HG03039 (cell line): Measurements from ENCODE around the gene C11orf98.
"Not testable (repeated sequence)": the region's sequence is repeated elsewhere in the genome, so short reads cannot be mapped to it uniquely, and the experiment has no call there.

Experiments
- ATAC-seq: cut with Tn5 transposase; IDR thresholded peaks from one replicate; pipeline ENCODE4 v1.9.1; 2021; ENCODE audit warnings: mild to moderate bottlenecking, moderate library complexity; ENCODE audit not compliant: unreplicated experiment

Gene C11orf98

GRCh38 chr11:62687508-62688396 lies 22.7 kb upstream of the C11orf98 start:
- no peak for ATAC-seq

- no peak for ATAC-seq
Measured at GRCh38 chr11:62682518-62682917, 17.5 kb upstream of the C11orf98 start.

- no peak for ATAC-seq
Measured at GRCh38 chr11:62680825-62681240, 15.8 kb upstream of the C11orf98 start.

- ATAC-seq, result peak; percentile 51
Measured at GRCh38 chr11:62678770-62679696, 14.0 kb upstream of the C11orf98 start, which contains the start of gene UBXN1. Gene UBXN1 (minus strand): TSS chr11:62679073. CDS start chr11:62678923, 150 bp downstream.

- ATAC-seq, result no peak
Measured at GRCh38 chr11:62678433-62678769, 13.4 kb upstream of the C11orf98 start.

GRCh38 chr11:62677714-62678113 lies 12.7 kb upstream of the C11orf98 start:
- ATAC-seq, result no peak

GRCh38 chr11:62677156-62677555 lies 12.1 kb upstream of the C11orf98 start:
- ATAC-seq, result no peak

GRCh38 chr11:62676698-62677097 lies 11.7 kb upstream of the C11orf98 start:
- ATAC-seq, result no peak

GRCh38 chr11:62675415-62675814 lies 10.4 kb upstream of the C11orf98 start:
- ATAC-seq, result not testable (repeated sequence)

- no peak for ATAC-seq
Measured at GRCh38 chr11:62673196-62673525, 8.2 kb upstream of the C11orf98 start.

- ATAC-seq, result peak; percentile 37
Measured at GRCh38 chr11:62671608-62672389, 6.8 kb upstream of the C11orf98 start, which contains the start of the genes LBHD1 and UQCC3. Gene LBHD1 (minus strand): TSS chr11:62672267. CDS start chr11:62670031, 2,236 bp downstream. Gene UQCC3 (plus strand): TSS chr11:62671673. CDS start chr11:62671746, 73 bp downstream.

- peak; percentile 12 for ATAC-seq
Measured at GRCh38 chr11:62671236-62671607, 6.2 kb upstream of the C11orf98 start.

- no peak for ATAC-seq
Measured at GRCh38 chr11:62669420-62670161, 4.6 kb upstream of the C11orf98 start.

GRCh38 chr11:62667460-62667859 lies 2.5 kb upstream of the C11orf98 start:
- ATAC-seq, result no peak

GRCh38 chr11:62666259-62666926 lies 1.4 kb upstream of the C11orf98 start:
- ATAC-seq, result no peak

GRCh38 chr11:62665599-62666258 lies 719 bp upstream of the C11orf98 start:
- peak; percentile 9 for ATAC-seq

- ATAC-seq, result peak; percentile 30
Measured at GRCh38 chr11:62664405-62665074, 470 bp downstream of the C11orf98 start.

- ATAC-seq, result no peak
Measured at GRCh38 chr11:62656796-62657429, 8.1 kb downstream of the C11orf98 start.
